ENCODE data around the gene CREB3L2. TPM values are rescaled to one million over a fixed set of nuclear protein-coding genes. Genes with fewer than 3 reads are reported as not detected.

The CREB3L2 gene
- total and polyA plus RNA-seq, 2 of the 8 experiments (the other 6 are each of a cell fraction or from before 2014, with no cell fraction given) = 14.4 to 48.3 TPM

GRCh38 chr7:137893143-137893742 lies 108.6 kb downstream of the CREB3L2 start:
- no peak overlapping the region for H3K56ac ChIP-seq (replicated peaks; ENCODE audit: insufficient read length, low read depth, low read length)
- H3K27ac ChIP-seq (ENCODE audit: low read depth, low read length) = no peak overlapping the region
- H4K20me1 ChIP-seq (replicated peaks in 1 of 2; ENCODE audit: control insufficient read depth in 1 of 2, insufficient read depth in 2 of 2, low read length in 2 of 2) = no peaks in the 10 kb centered on the region
- no peak overlapping the region for H3K4ac ChIP-seq (replicated peaks; ENCODE audit: insufficient read length, low read depth, low read length)
- H2BK120ac ChIP-seq (replicated peaks; ENCODE audit: low read depth, low read length) = no peak overlapping the region
- H4K8ac ChIP-seq (ENCODE audit: extremely low read depth, insufficient read depth, low read length) = no peak overlapping the region
- H3K79me2 ChIP-seq (ENCODE audit: control insufficient read depth in 1 of 2, insufficient read depth in 2 of 2, low read length in 2 of 2) = no peaks in the 10 kb centered on the region
- ChIA-PET POLR2A (ENCODE audit: partially characterized antibody) (no interaction called here), CTCF (ENCODE audit: partially characterized antibody) (interaction anchor here (1.0 to 5.7 kb wide), 5 partner anchors 11 to 267 kb away, joined by 3 to 37 read pairs (median 3); no protein-coding TSS in a partner anchor)
- no peak overlapping the region for H4K5ac ChIP-seq (ENCODE audit: insufficient read length, low read depth, low read length)
- H3K36me3 ChIP-seq (ENCODE audit: control insufficient read depth in 2 of 4, insufficient read depth in 4 of 4, low read length in 3 of 4) = peaks cover 3 to 20% (median 11%) of the 10 kb centered on the region in 4 experiments; a peak in 6 of 8 replicates
- no peak for FAIRE-seq
- no peak overlapping the region for H2BK20ac ChIP-seq (ENCODE audit: low read length)
- no peak overlapping the region for H2BK12ac ChIP-seq (ENCODE audit: low read depth, low read length)
- no peak overlapping the region for H3K18ac ChIP-seq (ENCODE audit: extremely low read depth, low read length)
- no peak overlapping the region for H3K4me2 ChIP-seq (ENCODE audit: insufficient read depth in 1 of 2, low read depth in 2 of 2, low read length in 2 of 2)
- no peaks in the 10 kb centered on the region for H3K9me3 ChIP-seq (ENCODE audit: insufficient read depth in 2 of 2, low read depth in 1 of 2, low read length in 1 of 2)
- H3K4me3 ChIP-seq (ENCODE audit: extremely low read depth in 1 of 4, insufficient read depth in 2 of 4, low read depth in 3 of 4, low read length in 4 of 4) = no peak overlapping the region
- no peaks in the 10 kb centered on the region for H3K23me2 ChIP-seq (ENCODE audit: low read depth, low read length)
- H3K14ac ChIP-seq (ENCODE audit: insufficient read length) = no peak overlapping the region
- no peak overlapping the region for H2AFZ ChIP-seq (ENCODE audit: low read length)
- H3K27me3 ChIP-seq (replicated peaks in 1 of 4; ENCODE audit: control insufficient read depth in 3 of 4, extremely low read depth in 1 of 4, insufficient read depth in 3 of 4, low read length in 3 of 4) = no peaks in the 10 kb centered on the region
- no peak overlapping the region for H3K9ac ChIP-seq (replicated peaks in 1 of 4; ENCODE audit: extremely low read depth in 1 of 4, low read depth in 3 of 4, low read length in 3 of 4)
- H3K79me1 ChIP-seq (ENCODE audit: low read depth, low read length) = no peaks in the 10 kb centered on the region; the same call in 1 of the 2 replicates
- no peak overlapping the region for H2BK15ac ChIP-seq (ENCODE audit: low read length)
- H3K23ac ChIP-seq (ENCODE audit: insufficient read length) = no peak overlapping the region
- H4K91ac ChIP-seq (replicated peaks; ENCODE audit: insufficient read length, low read length) = no peak overlapping the region
- H2BK5ac ChIP-seq (ENCODE audit: low read depth, low read length) = no peak overlapping the region
- no peak overlapping the region for H2AK5ac ChIP-seq (ENCODE audit: low read depth, low read length)
- DNase-seq (ENCODE audit: low read depth in 1 of 2, low spot score in 2 of 2) = no peak
- no peaks in the 10 kb centered on the region for H3K4me1 ChIP-seq (replicated peaks in 1 of 4; ENCODE audit: control insufficient read depth in 3 of 4, insufficient read depth in 4 of 4, low read length in 3 of 4)
- no peak for TF ChIP-seq TCF12 (IDR thresholded peaks at IDR 0.05; ENCODE audit: low read depth, low read length)
- no peak for TF ChIP-seq BRCA1 (IDR thresholded peaks at IDR 0.05; ENCODE audit: low read depth, low read length)
- no peak for TF ChIP-seq SIX5 (IDR thresholded peaks at IDR 0.05; ENCODE audit: low read depth, low read length)
- TF ChIP-seq BCL11A (IDR thresholded peaks at IDR 0.05; ENCODE audit: low read depth in 2 of 2, low read length in 2 of 2) = no peak
- no peak for TF ChIP-seq SP4 (IDR thresholded peaks at IDR 0.05; ENCODE audit: low read length)
